ENCODE results near the gene SPAG16.

DNA sequence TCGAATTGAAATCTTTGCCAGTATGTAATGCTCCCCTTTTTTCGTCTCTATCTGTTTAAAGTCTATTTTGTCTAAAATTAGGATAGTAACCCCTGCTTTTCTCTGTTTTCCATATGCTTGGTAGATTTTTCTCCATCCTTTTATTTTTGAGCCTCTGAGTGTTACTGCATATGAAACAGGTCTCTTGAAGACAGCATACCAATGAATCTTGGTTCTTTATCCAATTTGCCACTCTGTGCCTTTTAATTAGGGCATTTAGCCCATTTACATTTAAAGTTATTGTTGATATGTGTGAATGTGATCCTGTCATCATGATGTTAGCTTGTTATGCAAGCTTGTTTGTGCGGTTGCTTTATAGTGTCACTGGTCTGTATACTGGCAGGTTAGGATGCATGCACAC lies 635.8 kb downstream of the SPAG16 start:
- TF ChIP-seq, protein P1, sequence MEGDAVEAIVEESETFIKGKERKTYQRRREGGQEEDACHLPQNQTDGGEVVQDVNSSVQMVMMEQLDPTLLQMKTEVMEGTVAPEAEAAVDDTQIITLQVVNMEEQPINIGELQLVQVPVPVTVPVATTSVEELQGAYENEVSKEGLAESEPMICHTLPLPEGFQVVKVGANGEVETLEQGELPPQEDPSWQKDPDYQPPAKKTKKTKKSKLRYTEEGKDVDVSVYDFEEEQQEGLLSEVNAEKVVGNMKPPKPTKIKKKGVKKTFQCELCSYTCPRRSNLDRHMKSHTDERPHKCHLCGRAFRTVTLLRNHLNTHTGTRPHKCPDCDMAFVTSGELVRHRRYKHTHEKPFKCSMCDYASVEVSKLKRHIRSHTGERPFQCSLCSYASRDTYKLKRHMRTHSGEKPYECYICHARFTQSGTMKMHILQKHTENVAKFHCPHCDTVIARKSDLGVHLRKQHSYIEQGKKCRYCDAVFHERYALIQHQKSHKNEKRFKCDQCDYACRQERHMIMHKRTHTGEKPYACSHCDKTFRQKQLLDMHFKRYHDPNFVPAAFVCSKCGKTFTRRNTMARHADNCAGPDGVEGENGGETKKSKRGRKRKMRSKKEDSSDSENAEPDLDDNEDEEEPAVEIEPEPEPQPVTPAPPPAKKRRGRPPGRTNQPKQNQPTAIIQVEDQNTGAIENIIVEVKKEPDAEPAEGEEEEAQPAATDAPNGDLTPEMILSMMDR (CRISPR knock-in tag; IDR thresholded peaks at IDR 0.05), result no peak
- TF ChIP-seq, protein P2, sequence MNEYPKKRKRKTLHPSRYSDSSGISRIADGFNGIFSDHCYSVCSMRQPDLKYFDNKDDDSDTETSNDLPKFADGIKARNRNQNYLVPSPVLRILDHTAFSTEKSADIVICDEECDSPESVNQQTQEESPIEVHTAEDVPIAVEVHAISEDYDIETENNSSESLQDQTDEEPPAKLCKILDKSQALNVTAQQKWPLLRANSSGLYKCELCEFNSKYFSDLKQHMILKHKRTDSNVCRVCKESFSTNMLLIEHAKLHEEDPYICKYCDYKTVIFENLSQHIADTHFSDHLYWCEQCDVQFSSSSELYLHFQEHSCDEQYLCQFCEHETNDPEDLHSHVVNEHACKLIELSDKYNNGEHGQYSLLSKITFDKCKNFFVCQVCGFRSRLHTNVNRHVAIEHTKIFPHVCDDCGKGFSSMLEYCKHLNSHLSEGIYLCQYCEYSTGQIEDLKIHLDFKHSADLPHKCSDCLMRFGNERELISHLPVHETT (CRISPR knock-in tag; conservative IDR thresholded peaks at IDR 0.05), result no peak
- TF ChIP-seq, protein P3, sequence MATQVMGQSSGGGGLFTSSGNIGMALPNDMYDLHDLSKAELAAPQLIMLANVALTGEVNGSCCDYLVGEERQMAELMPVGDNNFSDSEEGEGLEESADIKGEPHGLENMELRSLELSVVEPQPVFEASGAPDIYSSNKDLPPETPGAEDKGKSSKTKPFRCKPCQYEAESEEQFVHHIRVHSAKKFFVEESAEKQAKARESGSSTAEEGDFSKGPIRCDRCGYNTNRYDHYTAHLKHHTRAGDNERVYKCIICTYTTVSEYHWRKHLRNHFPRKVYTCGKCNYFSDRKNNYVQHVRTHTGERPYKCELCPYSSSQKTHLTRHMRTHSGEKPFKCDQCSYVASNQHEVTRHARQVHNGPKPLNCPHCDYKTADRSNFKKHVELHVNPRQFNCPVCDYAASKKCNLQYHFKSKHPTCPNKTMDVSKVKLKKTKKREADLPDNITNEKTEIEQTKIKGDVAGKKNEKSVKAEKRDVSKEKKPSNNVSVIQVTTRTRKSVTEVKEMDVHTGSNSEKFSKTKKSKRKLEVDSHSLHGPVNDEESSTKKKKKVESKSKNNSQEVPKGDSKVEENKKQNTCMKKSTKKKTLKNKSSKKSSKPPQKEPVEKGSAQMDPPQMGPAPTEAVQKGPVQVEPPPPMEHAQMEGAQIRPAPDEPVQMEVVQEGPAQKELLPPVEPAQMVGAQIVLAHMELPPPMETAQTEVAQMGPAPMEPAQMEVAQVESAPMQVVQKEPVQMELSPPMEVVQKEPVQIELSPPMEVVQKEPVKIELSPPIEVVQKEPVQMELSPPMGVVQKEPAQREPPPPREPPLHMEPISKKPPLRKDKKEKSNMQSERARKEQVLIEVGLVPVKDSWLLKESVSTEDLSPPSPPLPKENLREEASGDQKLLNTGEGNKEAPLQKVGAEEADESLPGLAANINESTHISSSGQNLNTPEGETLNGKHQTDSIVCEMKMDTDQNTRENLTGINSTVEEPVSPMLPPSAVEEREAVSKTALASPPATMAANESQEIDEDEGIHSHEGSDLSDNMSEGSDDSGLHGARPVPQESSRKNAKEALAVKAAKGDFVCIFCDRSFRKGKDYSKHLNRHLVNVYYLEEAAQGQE (IDR thresholded peaks at IDR 0.05; ENCODE audit: borderline replicate concordance in 1 of 2, low read depth in 1 of 2, low read length in 2 of 2), result no peak
- TF ChIP-seq HNRNPL (IDR thresholded peaks at IDR 0.05; ENCODE audit: low read depth, low read length), result no peak
- no peak for TF ChIP-seq TAF1 (CRISPR knock-in tag; IDR thresholded peaks at IDR 0.05)
- no peak for TF ChIP-seq ZNF589 (CRISPR knock-in tag; conservative IDR thresholded peaks at IDR 0.05)
- TF ChIP-seq SUZ12 (IDR thresholded peaks at IDR 0.05; ENCODE audit: low read depth, low read length), result no peak
- TF ChIP-seq, protein P4, sequence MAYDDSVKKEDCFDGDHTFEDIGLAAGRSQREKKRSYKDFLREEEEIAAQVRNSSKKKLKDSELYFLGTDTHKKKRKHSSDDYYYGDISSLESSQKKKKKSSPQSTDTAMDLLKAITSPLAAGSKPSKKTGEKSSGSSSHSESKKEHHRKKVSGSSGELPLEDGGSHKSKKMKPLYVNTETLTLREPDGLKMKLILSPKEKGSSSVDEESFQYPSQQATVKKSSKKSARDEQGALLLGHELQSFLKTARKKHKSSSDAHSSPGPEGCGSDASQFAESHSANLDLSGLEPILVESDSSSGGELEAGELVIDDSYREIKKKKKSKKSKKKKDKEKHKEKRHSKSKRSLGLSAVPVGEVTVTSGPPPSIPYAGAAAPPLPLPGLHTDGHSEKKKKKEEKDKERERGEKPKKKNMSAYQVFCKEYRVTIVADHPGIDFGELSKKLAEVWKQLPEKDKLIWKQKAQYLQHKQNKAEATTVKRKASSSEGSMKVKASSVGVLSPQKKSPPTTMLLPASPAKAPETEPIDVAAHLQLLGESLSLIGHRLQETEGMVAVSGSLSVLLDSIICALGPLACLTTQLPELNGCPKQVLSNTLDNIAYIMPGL (CRISPR knock-in tag; IDR thresholded peaks at IDR 0.05; ENCODE audit: borderline replicate concordance in 1 of 2, low read depth in 1 of 2), result no peak
- no peak for TF ChIP-seq POLR2A (IDR thresholded peaks at IDR 0.05; ENCODE audit: insufficient read depth in 1 of 2, low read depth in 2 of 2, low read length in 2 of 2)
- TF ChIP-seq, protein P5, sequence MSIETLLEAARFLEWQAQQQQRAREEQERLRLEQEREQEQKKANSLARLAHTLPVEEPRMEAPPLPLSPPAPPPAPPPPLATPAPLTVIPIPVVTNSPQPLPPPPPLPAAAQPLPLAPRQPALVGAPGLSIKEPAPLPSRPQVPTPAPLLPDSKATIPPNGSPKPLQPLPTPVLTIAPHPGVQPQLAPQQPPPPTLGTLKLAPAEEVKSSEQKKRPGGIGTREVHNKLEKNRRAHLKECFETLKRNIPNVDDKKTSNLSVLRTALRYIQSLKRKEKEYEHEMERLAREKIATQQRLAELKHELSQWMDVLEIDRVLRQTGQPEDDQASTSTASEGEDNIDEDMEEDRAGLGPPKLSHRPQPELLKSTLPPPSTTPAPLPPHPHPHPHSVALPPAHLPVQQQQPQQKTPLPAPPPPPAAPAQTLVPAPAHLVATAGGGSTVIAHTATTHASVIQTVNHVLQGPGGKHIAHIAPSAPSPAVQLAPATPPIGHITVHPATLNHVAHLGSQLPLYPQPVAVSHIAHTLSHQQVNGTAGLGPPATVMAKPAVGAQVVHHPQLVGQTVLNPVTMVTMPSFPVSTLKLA (IDR thresholded peaks at IDR 0.05), result no peak
- no peak for TF ChIP-seq ZNF20 (CRISPR knock-in tag; IDR thresholded peaks at IDR 0.05)
- TF ChIP-seq, protein P6, sequence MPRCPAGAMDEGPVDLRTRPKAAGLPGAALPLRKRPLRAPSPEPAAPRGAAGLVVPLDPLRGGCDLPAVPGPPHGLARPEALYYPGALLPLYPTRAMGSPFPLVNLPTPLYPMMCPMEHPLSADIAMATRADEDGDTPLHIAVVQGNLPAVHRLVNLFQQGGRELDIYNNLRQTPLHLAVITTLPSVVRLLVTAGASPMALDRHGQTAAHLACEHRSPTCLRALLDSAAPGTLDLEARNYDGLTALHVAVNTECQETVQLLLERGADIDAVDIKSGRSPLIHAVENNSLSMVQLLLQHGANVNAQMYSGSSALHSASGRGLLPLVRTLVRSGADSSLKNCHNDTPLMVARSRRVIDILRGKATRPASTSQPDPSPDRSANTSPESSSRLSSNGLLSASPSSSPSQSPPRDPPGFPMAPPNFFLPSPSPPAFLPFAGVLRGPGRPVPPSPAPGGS (CRISPR knock-in tag; IDR thresholded peaks at IDR 0.05), result no peak
